HepG2 (cell line): ENCODE results near the gene ACAN. TPM values are rescaled to one million over a fixed set of nuclear protein-coding genes. Genes with fewer than 3 reads are reported as not detected.

Experiments
- ATAC-seq: fragments of 200-7000 bp; cut with Tn5 transposase; 3 replicates; pipeline ENCODE4 v1.9.1; 2020; ENCODE audit warnings: mild to moderate bottlenecking, moderate library complexity
- BruUV-seq: library from RNA; stranded (reverse); fragments of 400-500 nt; replicated peaks from 2 replicates; lab custom pipeline; 2021; lab: Mats Ljungman, UMichigan
- CTCF ChIA-PET: fragments of 300-600 bp; formaldehyde crosslinking; extraction: SDS; loops from one replicate; lab custom pipeline; 2021; ENCODE audit warnings: low total read pairs, inconsistent platforms, low intra/inter-chr PET ratio; lab: Yijun Ruan, JAX
- POLR2A ChIA-PET: fragments of 350-600 bp; sonication (Branson Sonifier 250); formaldehyde crosslinking; loops from one replicate; lab custom pipeline; 2020; ENCODE audit warnings: antibody characterized with exemption, inconsistent platforms; lab: Yijun Ruan, JAX
- DNase-seq: peaks from one replicate; pipeline ENCODE4 v3.0.0-alpha.2; 2015; ENCODE audit warnings: low spot score
- FAIRE-seq: peaks from 3 replicates; lab custom pipeline; 2011; peaks lifted over from hg19 to GRCh38; lab: Jason Lieb, UNC
- H2AFZ ChIP-seq: one replicate; pipeline ENCODE4 v1.6.1; 2011; ENCODE audit warnings: low read length, inconsistent platforms
- H3K27ac ChIP-seq: fragments of 300-600 bp; 3 replicates; pipeline ENCODE4 v1.8.0; 2011; ENCODE audit warnings: mixed run types, mild to moderate bottlenecking, mixed read lengths, low read length, inconsistent platforms; ENCODE audit not compliant: insufficient read depth; ENCODE audit errors: extremely low read length
- H3K27me3 ChIP-seq, 2 experiments: fragments of 200-600 bp in 1 of 2; 2 replicates in 1 of 2; 3 replicates in 1 of 2; pipeline versions ENCODE4 v1.6.0 to v1.8.0; 2011; ENCODE audit warnings: low read length in 2 of 2, mild to moderate bottlenecking in 2 of 2, moderate library complexity in 2 of 2, inconsistent platforms in 1 of 2; ENCODE audit not compliant: insufficient read depth in 2 of 2, control insufficient read depth in 1 of 2
- H3K36me3 ChIP-seq, 2 experiments: fragments of 200-600 bp in 1 of 2; replicated peaks in 1 of 2; 2 replicates in 1 of 2; 3 replicates in 1 of 2; pipeline versions ENCODE4 v1.5.1 to v1.8.0; 2011; ENCODE audit warnings: low read length in 2 of 2, inconsistent platforms in 1 of 2; ENCODE audit not compliant: insufficient read depth in 2 of 2, control insufficient read depth in 1 of 2
- H3K4me1 ChIP-seq: 2 replicates; pipeline ENCODE4 v1.5.1; 2012; ENCODE audit warnings: low read length, inconsistent platforms; ENCODE audit not compliant: insufficient read depth
- H3K4me2 ChIP-seq: 2 replicates; pipeline ENCODE4 v1.6.0; 2011; ENCODE audit warnings: low read depth, low read length, inconsistent platforms
- H3K4me3 ChIP-seq, 3 experiments: fragments of 200-600 bp in 1 of 3; sonication (generic), shearing (Covaris generic) in 1 of 3; replicated peaks in 1 of 3; 2 replicates each; pipeline ENCODE4 v1.5.1; 2011 to 2016; ENCODE audit warnings: low read length in 3 of 3, inconsistent platforms in 2 of 3, low read depth in 2 of 3, mild to moderate bottlenecking in 2 of 3, control low read depth in 1 of 3, mixed read lengths in 1 of 3; ENCODE audit not compliant: insufficient read depth in 1 of 3
- H3K79me2 ChIP-seq: one replicate; pipeline ENCODE4 v1.6.1; 2011; ENCODE audit warnings: low read length, inconsistent platforms; ENCODE audit not compliant: insufficient read depth
- H3K9ac ChIP-seq: 2 replicates; pipeline ENCODE4 v1.6.0; 2011; ENCODE audit warnings: mild to moderate bottlenecking, low read depth, low read length, inconsistent platforms; ENCODE audit not compliant: insufficient read depth
- H3K9me3 ChIP-seq: 2 replicates; pipeline ENCODE4 v1.5.1; 2012; ENCODE audit warnings: mild to moderate bottlenecking, low read length
- H4K20me1 ChIP-seq: 2 replicates; pipeline ENCODE4 v1.6.0; 2011; ENCODE audit warnings: inconsistent platforms, mild to moderate bottlenecking, low read length, moderate library complexity; ENCODE audit not compliant: insufficient read depth
- ARNT2 ChIP-seq: sonication (generic); formaldehyde crosslinking; IDR thresholded peaks from 2 replicates; pipeline ENCODE4 v1.8.0; 2022; ENCODE audit warnings: mild to moderate bottlenecking, low read depth, missing genetic modification reagents, moderate library complexity
- CBX2 ChIP-seq, 2 experiments: fragments of 200-600 bp in 1 of 2; sonication (generic); formaldehyde crosslinking in 1 of 2; IDR thresholded peaks; 2 replicates each; pipeline versions ENCODE4 v1.7.0 to v1.8.1; 2018 to 2022; ENCODE audit warnings: low read depth in 2 of 2, low read length in 1 of 2, mild to moderate bottlenecking in 1 of 2, missing genetic modification reagents in 1 of 2
- FOXC1 ChIP-seq: sonication (generic); formaldehyde crosslinking; IDR thresholded peaks from 2 replicates; pipeline ENCODE4 v1.8.0; 2022; ENCODE audit warnings: mild to moderate bottlenecking, missing genetic modification reagents, borderline replicate concordance
- ISL2 ChIP-seq: sonication (generic); formaldehyde crosslinking; IDR thresholded peaks from 2 replicates; pipeline ENCODE4 v1.5.0; 2020; ENCODE audit warnings: missing genetic modification reagents
- MED8 ChIP-seq: sonication (generic); formaldehyde crosslinking; IDR thresholded peaks from 2 replicates; pipeline ENCODE4 v1.8.1; 2023; ENCODE audit warnings: mild to moderate bottlenecking, missing genetic modification reagents; ENCODE audit not compliant: insufficient replicate concordance
- NBN ChIP-seq: fragments of 450-650 bp; conservative IDR thresholded peaks from 2 replicates; pipeline ENCODE4 v1.6.1; 2017
- NCOA1 ChIP-seq: sonication (generic); formaldehyde crosslinking; IDR thresholded peaks from 2 replicates; pipeline ENCODE4 v1.9.0; 2021; ENCODE audit warnings: missing genetic modification reagents
- RBM39 ChIP-seq: fragments of 200-400 bp; formaldehyde crosslinking; IDR thresholded peaks from one replicate; pipeline ENCODE4 v1.6.1; 2018; ENCODE audit warnings: antibody characterized with exemption, mild to moderate bottlenecking, low read depth, low read length; ENCODE audit not compliant: poor library complexity, severe bottlenecking
- SP1 ChIP-seq, 2 experiments: fragments of 450-650 bp in 1 of 2; sonication (generic) in 1 of 2; formaldehyde crosslinking in 1 of 2; IDR thresholded peaks; 2 replicates each; pipeline versions ENCODE4 v1.4.0 to v1.6.1; 2016 to 2020; ENCODE audit warnings: missing genetic modification reagents in 1 of 2
- SP2 ChIP-seq: sonication (generic); formaldehyde crosslinking; IDR thresholded peaks from 2 replicates; pipeline ENCODE4 v1.5.1; 2020; ENCODE audit warnings: mild to moderate bottlenecking, missing genetic modification reagents
- ZFP36L2 ChIP-seq: sonication (generic); formaldehyde crosslinking; IDR thresholded peaks from 2 replicates; pipeline ENCODE4 v1.4.0; 2020; ENCODE audit warnings: missing genetic modification reagents
- ZFP62 ChIP-seq: sonication (generic); formaldehyde crosslinking; IDR thresholded peaks from 2 replicates; pipeline ENCODE4 v1.4.0; 2020; ENCODE audit warnings: missing genetic modification reagents
- ZMYM3 ChIP-seq: sonication (generic); formaldehyde crosslinking; IDR thresholded peaks from 2 replicates; pipeline ENCODE4 v1.5.1; 2020; ENCODE audit warnings: mild to moderate bottlenecking, missing genetic modification reagents
- ZNF570 ChIP-seq: sonication (generic); formaldehyde crosslinking; IDR thresholded peaks from 2 replicates; pipeline ENCODE4 v1.4.0; 2020; ENCODE audit warnings: mild to moderate bottlenecking, missing genetic modification reagents, borderline replicate concordance
- ZNF605 ChIP-seq: sonication (generic); formaldehyde crosslinking; IDR thresholded peaks from 2 replicates; pipeline ENCODE4 v1.8.0; 2022; ENCODE audit warnings: mild to moderate bottlenecking, missing genetic modification reagents
- ZNF737 ChIP-seq: sonication (generic); formaldehyde crosslinking; IDR thresholded peaks from 2 replicates; pipeline ENCODE4 v1.5.0; 2020; ENCODE audit warnings: missing genetic modification reagents, mild to moderate bottlenecking, borderline replicate concordance
- ZNF891 ChIP-seq: sonication (generic); formaldehyde crosslinking; IDR thresholded peaks from 2 replicates; pipeline ENCODE4 v1.5.0; 2020; ENCODE audit warnings: mild to moderate bottlenecking, missing genetic modification reagents
- ZSCAN30 ChIP-seq: sonication (generic); formaldehyde crosslinking; IDR thresholded peaks from 2 replicates; pipeline ENCODE4 v1.5.0; 2020; ENCODE audit warnings: mild to moderate bottlenecking, missing genetic modification reagents
- WGBS: methylation state at CpG from one replicate; pipeline ENCODE4 v1.1.6; 2017; ENCODE audit warnings: low lambda C conversion rate; 5-methylcytosine and 5-hydroxymethylcytosine counted together
- in situ Hi-C: cut with HindIII; loops from 2 replicates; pipeline ENCODE4 v1.10.0; 2017; ENCODE audit warnings: low pct_unique_long_range_greater_than_20kb; ENCODE audit not compliant: extremely low pct_ligation_motif_present
- intact Hi-C: fragments of 100-400 bp; cut with micrococcal nuclease; formaldehyde crosslinking; loops from one replicate; pipeline ENCODE4 v1.10.0; 2022; ENCODE audit not compliant: unreplicated experiment
- polyA plus RNA-seq, 8 experiments: library from polyadenylated mRNA; depleted of rRNA in 3 of 8; stranded (reverse) in 7 of 8; unstranded in 1 of 8; fragments of >200 nt; fragmentation: Illumina TruSeq in 4 of 8; extraction: Trizol in 4 of 8; gene quantifications; 2 replicates each; pipeline versions ENCODE4 v1.2.1 to v1.2.3, GENCODE V29; 2011 to 2016; ENCODE audit warnings: low read depth in 4 of 8, missing spikeins in 1 of 8, mixed read lengths in 1 of 8; ENCODE audit not compliant: insufficient read depth in 1 of 8
- total RNA-seq, 5 experiments: library from RNA; depleted of rRNA; stranded (reverse); fragments of >200 nt; fragmentation: Illumina TruSeq; extraction: Trizol; gene quantifications; 2 replicates each; pipeline ENCODE4 v1.2.3, GENCODE V29; 2016; ENCODE audit warnings: low read depth in 1 of 5
- TF ChIP-seq, protein P1 (sequence below): IDR thresholded peaks from 2 replicates; pipeline ENCODE4 v1.6.1; 2016; ENCODE audit warnings: low read depth, borderline replicate concordance
- TF ChIP-seq, protein P2 (sequence below): sonication (generic); formaldehyde crosslinking; conservative IDR thresholded peaks from 2 replicates; pipeline ENCODE4 v1.4.0; 2020; ENCODE audit warnings: missing genetic modification reagents

The ACAN gene
- total and polyA plus RNA-seq, 2 of the 13 experiments (the other 11 are each of a cell fraction or from before 2014, with no cell fraction given): not detected

DNA sequence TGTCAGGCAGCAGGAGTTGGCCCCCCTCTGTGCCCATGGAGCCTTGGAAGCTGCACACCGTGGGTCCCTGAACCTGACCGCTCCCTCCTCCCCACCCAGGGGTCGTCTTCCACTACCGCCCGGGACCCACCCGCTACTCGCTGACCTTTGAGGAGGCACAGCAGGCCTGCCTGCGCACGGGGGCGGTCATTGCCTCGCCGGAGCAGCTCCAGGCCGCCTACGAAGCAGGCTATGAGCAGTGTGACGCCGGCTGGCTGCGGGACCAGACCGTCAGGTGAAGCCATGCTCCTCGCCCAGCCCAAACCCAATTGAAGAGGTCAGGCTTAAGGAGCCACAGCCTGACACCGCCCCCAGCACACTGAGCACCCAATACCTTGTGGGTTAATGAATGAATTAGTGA lies 43.9 kb downstream of the ACAN start:
- Histone ChIP-seq H3K4me1 (no peaks in the 10 kb centered on the region), H2AFZ (no peak overlapping the region), H3K79me2 (no peaks in the 10 kb centered on the region), H3K9me3 (no peaks in the 10 kb centered on the region), H3K4me2 (no peak overlapping the region), H3K27ac (no peak overlapping the region), H4K20me1 (no peaks in the 10 kb centered on the region), H3K9ac (no peak overlapping the region), H3K27me3 (peaks cover 1 to 31% of the 10 kb centered on the region in 2 experiments; a peak in 3 of 5 replicates), H3K36me3 (no peaks in the 10 kb centered on the region), H3K4me3 (no peak overlapping the region)
- ATAC-seq (no peak; the same call in 2 of the 3 replicates), DNase-seq (no peak), FAIRE-seq (no peak)
- intact Hi-C loops: no loop called here
- CTCF ChIA-PET: no interaction called here
- no TSS peak for BruUV-seq
- TF ChIP-seq, protein P1, sequence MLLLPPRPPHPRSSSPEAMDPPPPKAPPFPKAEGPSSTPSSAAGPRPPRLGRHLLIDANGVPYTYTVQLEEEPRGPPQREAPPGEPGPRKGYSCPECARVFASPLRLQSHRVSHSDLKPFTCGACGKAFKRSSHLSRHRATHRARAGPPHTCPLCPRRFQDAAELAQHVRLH (CRISPR knock-in tag): no peak
- TF ChIP-seq ZNF737 (CRISPR knock-in tag) (no peak), NBN (no peak), ZNF891 (no peak), ZNF605 (CRISPR knock-in tag) (no peak), SP1 (IDR thresholded peaks at IDR 0.05) (no peak), SP1 (CRISPR knock-in tag; IDR thresholded peaks at IDR 0.05) (no peak), ARNT2 (CRISPR knock-in tag) (no peak), CBX2 (IDR thresholded peaks at IDR 0.05; ENCODE audit: low read depth, low read length) (no peak), CBX2 (CRISPR knock-in tag; IDR thresholded peaks at IDR 0.05; ENCODE audit: low read depth) (no peak), ZNF570 (CRISPR knock-in tag) (no peak), ZSCAN30 (CRISPR knock-in tag) (no peak), RBM39 (no peak), ZFP62 (CRISPR knock-in tag) (no peak), MED8 (no peak), FOXC1 (CRISPR knock-in tag) (no peak), NCOA1 (CRISPR knock-in tag) (no peak), ZMYM3 (CRISPR knock-in tag) (no peak), ZFP36L2 (CRISPR knock-in tag) (no peak), SP2 (CRISPR knock-in tag) (no peak), ISL2 (CRISPR knock-in tag) (no peak)
- TF ChIP-seq, protein P2, sequence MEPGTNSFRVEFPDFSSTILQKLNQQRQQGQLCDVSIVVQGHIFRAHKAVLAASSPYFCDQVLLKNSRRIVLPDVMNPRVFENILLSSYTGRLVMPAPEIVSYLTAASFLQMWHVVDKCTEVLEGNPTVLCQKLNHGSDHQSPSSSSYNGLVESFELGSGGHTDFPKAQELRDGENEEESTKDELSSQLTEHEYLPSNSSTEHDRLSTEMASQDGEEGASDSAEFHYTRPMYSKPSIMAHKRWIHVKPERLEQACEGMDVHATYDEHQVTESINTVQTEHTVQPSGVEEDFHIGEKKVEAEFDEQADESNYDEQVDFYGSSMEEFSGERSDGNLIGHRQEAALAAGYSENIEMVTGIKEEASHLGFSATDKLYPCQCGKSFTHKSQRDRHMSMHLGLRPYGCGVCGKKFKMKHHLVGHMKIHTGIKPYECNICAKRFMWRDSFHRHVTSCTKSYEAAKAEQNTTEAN (CRISPR knock-in tag): no peak
- WGBS: 32% methylated on average over 5 of the region's 20 CpGs
- in situ Hi-C loops: no loop called here
- POLR2A ChIA-PET: no interaction called here
